ENCODE measurements around the gene ARHGAP20.

- TF ChIP-seq CTCF (conservative IDR thresholded peaks at IDR 0.05; ENCODE audit: low read depth in 2 of 2) (no peak), EZH2 (IDR thresholded peaks at IDR 0.05; ENCODE audit: low read depth, unreplicated experiment) (no peak), ZNF114 (CRISPR knock-in tag; IDR thresholded peaks at IDR 0.05) (no peak), REST (IDR thresholded peaks at IDR 0.05; ENCODE audit: unreplicated experiment) (no peak), EZH2phosphoT487 (IDR thresholded peaks at IDR 0.05; ENCODE audit: unreplicated experiment) (no peak), POLR2AphosphoS5 (IDR thresholded peaks at IDR 0.05; ENCODE audit: low read depth) (no peak)
These were observed 825 bp downstream of the ARHGAP20 start for GRCh38 chr11:110711448-110711775.

All from GM23338 (cell line).